Liver (tissue), 9 donors: ENCODE measurements around the gene BNC2. TPM values are rescaled to one million over a fixed set of nuclear protein-coding genes. Genes with fewer than 3 reads are reported as not detected.

Source experiments
- DNase-seq: peaks from one replicate; pipeline ENCODE4 v3.0.0-alpha.2; 2017; ENCODE audit warnings: low spot score
- H3K27ac ChIP-seq, 2 donors: one replicate each; pipeline ENCODE4 v1.7.0; 2013; ENCODE audit warnings: inconsistent platforms in 2 of 2, low read length in 2 of 2, control low read depth in 1 of 2, low read depth in 1 of 2, mild to moderate bottlenecking in 1 of 2
- H3K27me3 ChIP-seq, 4 donors: one replicate each; pipeline versions ENCODE4 v1.6.1 to v1.7.0; 2013; ENCODE audit warnings: low read length in 3 of 4, inconsistent platforms in 1 of 4, mild to moderate bottlenecking in 1 of 4, moderate library complexity in 1 of 4; ENCODE audit not compliant: control insufficient read depth in 4 of 4, insufficient read depth in 4 of 4
- H3K36me3 ChIP-seq, 4 donors: one replicate each; pipeline versions ENCODE4 v1.6.1 to v1.7.0; 2013; ENCODE audit warnings: low read length in 3 of 4, mild to moderate bottlenecking in 3 of 4, low read depth in 1 of 4, moderate library complexity in 1 of 4; ENCODE audit not compliant: control insufficient read depth in 4 of 4, insufficient read depth in 3 of 4
- H3K4me1 ChIP-seq, 4 donors: one replicate each; pipeline versions ENCODE4 v1.6.1 to v1.7.0; 2013; ENCODE audit warnings: low read length in 3 of 4, mild to moderate bottlenecking in 3 of 4, moderate library complexity in 1 of 4; ENCODE audit not compliant: control insufficient read depth in 4 of 4, insufficient read depth in 4 of 4
- H3K4me3 ChIP-seq, 3 donors: one replicate each; pipeline versions ENCODE4 v1.6.1 to v1.7.0; 2013; ENCODE audit warnings: low read length in 3 of 3, control low read depth in 1 of 3, low read depth in 1 of 3, mild to moderate bottlenecking in 1 of 3
- H3K9ac ChIP-seq, 2 donors: one replicate each; pipeline ENCODE4 v1.7.0; 2013; ENCODE audit warnings: low read length in 2 of 2, mild to moderate bottlenecking in 2 of 2, moderate library complexity in 2 of 2, control low read depth in 1 of 2, low read depth in 1 of 2
- H3K9me3 ChIP-seq, 4 donors: one replicate each; pipeline versions ENCODE4 v1.6.1 to v1.7.0; 2013; ENCODE audit warnings: low read length in 3 of 4; ENCODE audit not compliant: control insufficient read depth in 4 of 4
- EGR1 ChIP-seq, 2 donors: IDR thresholded peaks; 2 replicates each; pipeline ENCODE4 v1.6.1; 2016 to 2018; ENCODE audit warnings: antibody characterized with exemption in 2 of 2, low read depth in 2 of 2
- FOXA1 ChIP-seq: IDR thresholded peaks from 2 replicates; pipeline ENCODE4 v1.6.1; 2016; ENCODE audit warnings: antibody characterized with exemption
- FOXA2 ChIP-seq: IDR thresholded peaks from 2 replicates; pipeline ENCODE4 v1.6.1; 2016; ENCODE audit warnings: antibody characterized with exemption
- GABPA ChIP-seq, 2 donors: IDR thresholded peaks in 1 of 2; conservative IDR thresholded peaks in 1 of 2; 2 replicates each; pipeline ENCODE4 v1.6.1; 2016; ENCODE audit warnings: antibody characterized with exemption in 2 of 2, mild to moderate bottlenecking in 1 of 2, moderate library complexity in 1 of 2
- HNF4A ChIP-seq, 2 donors: conservative IDR thresholded peaks; 2 replicates each; pipeline ENCODE4 v1.6.1; 2016; ENCODE audit warnings: antibody characterized with exemption in 2 of 2, mild to moderate bottlenecking in 2 of 2
- HNF4G ChIP-seq: IDR thresholded peaks from 2 replicates; pipeline ENCODE4 v1.6.1; 2016; ENCODE audit warnings: antibody characterized with exemption
- JUND ChIP-seq, 2 donors: IDR thresholded peaks; 2 replicates each; pipeline ENCODE4 v1.6.1; 2016; ENCODE audit warnings: antibody characterized with exemption in 2 of 2
- NR2F2 ChIP-seq: IDR thresholded peaks from 2 replicates; pipeline ENCODE4 v1.6.1; 2016; ENCODE audit warnings: antibody characterized with exemption
- RAD21 ChIP-seq, 2 donors: IDR thresholded peaks; 2 replicates each; pipeline ENCODE4 v1.6.1; 2016; ENCODE audit warnings: antibody characterized with exemption in 2 of 2, mild to moderate bottlenecking in 2 of 2
- RXRA ChIP-seq, 2 donors: IDR thresholded peaks; 2 replicates each; pipeline ENCODE4 v1.6.1; 2017 to 2018; ENCODE audit warnings: antibody characterized with exemption in 2 of 2, mild to moderate bottlenecking in 1 of 2
- SP1 ChIP-seq: IDR thresholded peaks from 2 replicates; pipeline ENCODE4 v1.6.1; 2018; ENCODE audit warnings: antibody characterized with exemption, mild to moderate bottlenecking
- TAF1 ChIP-seq: conservative IDR thresholded peaks from 2 replicates; pipeline ENCODE4 v1.6.1; 2016; ENCODE audit warnings: antibody characterized with exemption, mild to moderate bottlenecking
- YY1 ChIP-seq: IDR thresholded peaks from 2 replicates; pipeline ENCODE4 v1.6.1; 2016; ENCODE audit warnings: antibody characterized with exemption, mild to moderate bottlenecking
- WGBS: extraction: QIAGEN DNeasy Blood & Tissue Kit; methylation state at CpG from one replicate; pipeline ENCODE4 v1.1.7; 2013; 5-methylcytosine and 5-hydroxymethylcytosine counted together
- polyA plus RNA-seq, 2 donors: library from polyadenylated mRNA; stranded (reverse) in 1 of 2; unstranded in 1 of 2; fragments of 200-250 nt in 1 of 2; fragments of >200 nt in 1 of 2; fragmentation: Nextera tagmentation in 1 of 2; extraction: Ambion mirVana in 1 of 2; gene quantifications; one replicate each; pipeline versions ENCODE4 v1.2.1 to v1.2.3, GENCODE V29; 2013 to 2015
- total RNA-seq, 2 donors: library from RNA; depleted of rRNA; stranded (reverse); fragments of >200 nt; gene quantifications; one replicate each; pipeline ENCODE4 v1.2.3, GENCODE V29; 2014
- TF ChIP-seq, protein P1 (sequence below): IDR thresholded peaks from 2 replicates; pipeline ENCODE4 v1.6.1; 2016; ENCODE audit warnings: antibody characterized with exemption
- TF ChIP-seq, protein P2 (sequence below): IDR thresholded peaks from 2 replicates; pipeline ENCODE4 v1.6.1; 2016; ENCODE audit warnings: antibody characterized with exemption
- TF ChIP-seq, protein P3 (sequence below): IDR thresholded peaks from 2 replicates; pipeline ENCODE4 v1.6.1; 2016; ENCODE audit warnings: antibody characterized with exemption, mild to moderate bottlenecking
- TF ChIP-seq, protein P4 (sequence below): fragments of 150-350 bp; IDR thresholded peaks from 2 replicates; pipeline ENCODE4 v1.5.1; 2017; ENCODE audit warnings: improper control_type of control experiment, low read depth, low read length; ENCODE audit not compliant: missing input control
- donor health status: healthy.
- donor health status: healthy.
- donor health status: healthy.
- donor health status: healthy.
- donor health status: healthy.

Gene BNC2
- total and polyA plus RNA-seq, 4 donors: 0.07 to 0.67 (median 0.08) TPM

DNA sequence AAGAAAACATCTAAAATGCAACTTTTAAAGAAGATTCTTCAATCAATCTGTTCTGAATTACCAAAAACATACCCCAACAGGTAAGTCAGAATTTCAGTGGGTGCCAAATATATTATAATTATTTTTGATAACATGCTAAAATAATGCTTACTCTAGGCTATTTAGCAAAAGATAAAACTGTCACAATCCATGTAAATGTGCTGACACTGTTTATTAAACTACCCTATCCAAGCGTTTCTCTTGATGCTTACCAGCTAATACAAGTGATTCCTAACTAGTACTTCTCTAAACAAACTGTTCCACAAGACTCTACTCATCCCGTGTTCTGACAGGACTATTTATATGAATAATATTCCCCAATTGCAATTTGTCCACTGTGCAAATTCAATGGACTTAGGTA is 236.7 kb downstream of the BNC2 start (continued):
- TF ChIP-seq, protein P1, sequence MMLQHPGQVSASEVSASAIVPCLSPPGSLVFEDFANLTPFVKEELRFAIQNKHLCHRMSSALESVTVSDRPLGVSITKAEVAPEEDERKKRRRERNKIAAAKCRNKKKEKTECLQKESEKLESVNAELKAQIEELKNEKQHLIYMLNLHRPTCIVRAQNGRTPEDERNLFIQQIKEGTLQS: no peak
- TF ChIP-seq NR2F2: no peak
- no peak for TF ChIP-seq TAF1

DNA sequence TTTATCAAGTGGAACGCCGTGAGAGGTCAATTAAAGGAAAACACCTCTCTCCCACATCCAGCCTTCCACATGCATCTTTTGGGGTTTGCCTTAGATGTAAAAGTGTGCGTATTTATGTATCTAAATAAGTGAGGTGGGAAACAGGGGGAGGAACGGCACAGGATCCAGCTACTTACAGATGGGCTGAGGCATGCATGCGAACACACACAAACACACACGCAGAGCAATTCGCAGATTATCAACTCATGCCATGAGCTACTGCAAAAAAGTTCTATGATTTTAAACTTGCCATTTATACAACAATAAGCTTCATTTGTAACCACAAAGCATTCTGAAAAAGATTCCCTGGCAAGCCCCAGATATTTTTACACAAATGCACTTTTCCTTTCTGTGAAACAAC is 242.1 kb downstream of the BNC2 start:
- 90% methylated on average over 7 of the region's 7 CpGs for WGBS
- Histone ChIP-seq H3K4me1 (no peaks in the 10 kb centered on the region), H3K9me3 (no peaks in the 10 kb centered on the region), H3K36me3 (no peaks in the 10 kb centered on the region), H3K27ac (no peak overlapping the region), H3K9ac (no peak overlapping the region), H3K27me3 (peaks cover 0 to 5% (median 0%) of the 10 kb centered on the region in 4 donors), H3K4me3 (no peak overlapping the region)
- DNase-seq: no peak
- TF ChIP-seq SP1 (no peak), FOXA2 (no peak), TAF1 (no peak), HNF4G (no peak), RXRA (IDR thresholded peaks at IDR 0.05) (no peak), HNF4A (conservative IDR thresholded peaks at IDR 0.05) (no peak), FOXA1 (no peak), EGR1 (IDR thresholded peaks at IDR 0.05; ENCODE audit: low read depth in 2 of 2) (no peak), JUND (IDR thresholded peaks at IDR 0.05) (no peak)
- TF ChIP-seq, protein P2, sequence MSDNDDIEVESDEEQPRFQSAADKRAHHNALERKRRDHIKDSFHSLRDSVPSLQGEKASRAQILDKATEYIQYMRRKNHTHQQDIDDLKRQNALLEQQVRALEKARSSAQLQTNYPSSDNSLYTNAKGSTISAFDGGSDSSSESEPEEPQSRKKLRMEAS: no peak
- TF ChIP-seq, protein P3, sequence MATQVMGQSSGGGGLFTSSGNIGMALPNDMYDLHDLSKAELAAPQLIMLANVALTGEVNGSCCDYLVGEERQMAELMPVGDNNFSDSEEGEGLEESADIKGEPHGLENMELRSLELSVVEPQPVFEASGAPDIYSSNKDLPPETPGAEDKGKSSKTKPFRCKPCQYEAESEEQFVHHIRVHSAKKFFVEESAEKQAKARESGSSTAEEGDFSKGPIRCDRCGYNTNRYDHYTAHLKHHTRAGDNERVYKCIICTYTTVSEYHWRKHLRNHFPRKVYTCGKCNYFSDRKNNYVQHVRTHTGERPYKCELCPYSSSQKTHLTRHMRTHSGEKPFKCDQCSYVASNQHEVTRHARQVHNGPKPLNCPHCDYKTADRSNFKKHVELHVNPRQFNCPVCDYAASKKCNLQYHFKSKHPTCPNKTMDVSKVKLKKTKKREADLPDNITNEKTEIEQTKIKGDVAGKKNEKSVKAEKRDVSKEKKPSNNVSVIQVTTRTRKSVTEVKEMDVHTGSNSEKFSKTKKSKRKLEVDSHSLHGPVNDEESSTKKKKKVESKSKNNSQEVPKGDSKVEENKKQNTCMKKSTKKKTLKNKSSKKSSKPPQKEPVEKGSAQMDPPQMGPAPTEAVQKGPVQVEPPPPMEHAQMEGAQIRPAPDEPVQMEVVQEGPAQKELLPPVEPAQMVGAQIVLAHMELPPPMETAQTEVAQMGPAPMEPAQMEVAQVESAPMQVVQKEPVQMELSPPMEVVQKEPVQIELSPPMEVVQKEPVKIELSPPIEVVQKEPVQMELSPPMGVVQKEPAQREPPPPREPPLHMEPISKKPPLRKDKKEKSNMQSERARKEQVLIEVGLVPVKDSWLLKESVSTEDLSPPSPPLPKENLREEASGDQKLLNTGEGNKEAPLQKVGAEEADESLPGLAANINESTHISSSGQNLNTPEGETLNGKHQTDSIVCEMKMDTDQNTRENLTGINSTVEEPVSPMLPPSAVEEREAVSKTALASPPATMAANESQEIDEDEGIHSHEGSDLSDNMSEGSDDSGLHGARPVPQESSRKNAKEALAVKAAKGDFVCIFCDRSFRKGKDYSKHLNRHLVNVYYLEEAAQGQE: no peak
- TF ChIP-seq, protein P4, sequence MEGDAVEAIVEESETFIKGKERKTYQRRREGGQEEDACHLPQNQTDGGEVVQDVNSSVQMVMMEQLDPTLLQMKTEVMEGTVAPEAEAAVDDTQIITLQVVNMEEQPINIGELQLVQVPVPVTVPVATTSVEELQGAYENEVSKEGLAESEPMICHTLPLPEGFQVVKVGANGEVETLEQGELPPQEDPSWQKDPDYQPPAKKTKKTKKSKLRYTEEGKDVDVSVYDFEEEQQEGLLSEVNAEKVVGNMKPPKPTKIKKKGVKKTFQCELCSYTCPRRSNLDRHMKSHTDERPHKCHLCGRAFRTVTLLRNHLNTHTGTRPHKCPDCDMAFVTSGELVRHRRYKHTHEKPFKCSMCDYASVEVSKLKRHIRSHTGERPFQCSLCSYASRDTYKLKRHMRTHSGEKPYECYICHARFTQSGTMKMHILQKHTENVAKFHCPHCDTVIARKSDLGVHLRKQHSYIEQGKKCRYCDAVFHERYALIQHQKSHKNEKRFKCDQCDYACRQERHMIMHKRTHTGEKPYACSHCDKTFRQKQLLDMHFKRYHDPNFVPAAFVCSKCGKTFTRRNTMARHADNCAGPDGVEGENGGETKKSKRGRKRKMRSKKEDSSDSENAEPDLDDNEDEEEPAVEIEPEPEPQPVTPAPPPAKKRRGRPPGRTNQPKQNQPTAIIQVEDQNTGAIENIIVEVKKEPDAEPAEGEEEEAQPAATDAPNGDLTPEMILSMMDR: no peak

DNA sequence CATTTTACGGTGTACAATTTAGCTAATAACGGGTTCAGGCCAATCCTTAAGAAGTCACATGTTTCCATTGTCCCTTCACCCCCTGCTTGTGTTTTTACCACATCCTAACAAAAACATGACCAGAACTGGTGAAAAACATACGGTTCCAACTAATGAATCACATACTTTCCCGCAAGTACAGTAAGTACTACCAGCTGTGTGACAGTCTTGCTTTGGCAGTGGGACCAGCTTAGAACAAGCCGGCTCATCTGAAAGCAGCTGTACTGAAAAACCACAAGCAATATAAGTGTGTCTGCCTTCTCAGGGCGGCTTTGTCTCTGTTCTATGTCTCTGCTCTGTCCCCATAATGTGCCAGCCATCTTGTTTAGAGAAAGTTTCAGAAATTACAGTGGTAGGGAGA is 242.5 kb downstream of the BNC2 start:
- Histone ChIP-seq H3K4me3 (no peak overlapping the region), H3K27ac (no peak overlapping the region), H3K27me3 (peaks cover 0 to 5% (median 0%) of the 10 kb centered on the region in 4 donors), H3K4me1 (no peaks in the 10 kb centered on the region), H3K9ac (no peak overlapping the region), H3K9me3 (no peaks in the 10 kb centered on the region), H3K36me3 (no peaks in the 10 kb centered on the region)
- WGBS: 88% methylated on average over 6 of the region's 6 CpGs
- no peak for DNase-seq
- TF ChIP-seq HNF4A (conservative IDR thresholded peaks at IDR 0.05) (no peak), NR2F2 (no peak), EGR1 (IDR thresholded peaks at IDR 0.05; ENCODE audit: low read depth in 2 of 2) (no peak), FOXA1 (no peak), HNF4G (no peak), RXRA (IDR thresholded peaks at IDR 0.05) (no peak), RAD21 (IDR thresholded peaks at IDR 0.05) (no peak), FOXA2 (no peak), GABPA (IDR thresholded peaks at IDR 0.05 in 1 of 2, conservative IDR thresholded peaks at IDR 0.05 in 1 of 2) (no peak), TAF1 (no peak), SP1 (no peak), YY1 (no peak)
- TF ChIP-seq, protein P3: no peak
- TF ChIP-seq, protein P1: no peak
- TF ChIP-seq, protein P4: no peak
